K562 (cell line): ENCODE results near the gene HMGA1. TPM values are rescaled to one million over a fixed set of nuclear protein-coding genes. Genes with fewer than 3 reads are reported as not detected.
A peak's percentile ranks its signal among the peaks of the same experiment; 100 is the strongest.

Experiments used
- BDP1 ChIP-seq: IDR thresholded peaks from 3 replicates; pipeline ENCODE4 v1.6.1; 2011; ENCODE audit not compliant: insufficient read length, insufficient read depth
- CXXC5 ChIP-seq: fragments of 250-450 bp; sonication (Bioruptor Pico); IDR thresholded peaks from 2 replicates; pipeline ENCODE4 v1.8.0; 2022; ENCODE audit warnings: inconsistent platforms, mild to moderate bottlenecking, moderate library complexity
- DMBX1 ChIP-seq: fragments of 250-450 bp; sonication (Bioruptor Pico); IDR thresholded peaks from 2 replicates; pipeline ENCODE4 v1.8.0; 2022; ENCODE audit warnings: inconsistent platforms, mild to moderate bottlenecking, moderate library complexity, borderline replicate concordance
- EWSR1 ChIP-seq: fragments of 450-650 bp; IDR thresholded peaks from 2 replicates; pipeline ENCODE4 v1.6.1; 2018; ENCODE audit warnings: borderline replicate concordance, mild to moderate bottlenecking, low read depth, moderate library complexity; ENCODE audit not compliant: partially characterized antibody
- HEY1 ChIP-seq: fragments of 250-450 bp; sonication (Bioruptor Pico); IDR thresholded peaks from 2 replicates; pipeline ENCODE4 v1.5.0; 2020; ENCODE audit warnings: mild to moderate bottlenecking, moderate library complexity, borderline replicate concordance
- HLTF ChIP-seq: fragments of 450-650 bp; IDR thresholded peaks from 2 replicates; pipeline ENCODE4 v1.6.1; 2016
- KDM4B ChIP-seq, 2 experiments: fragments of 450-650 bp in 1 of 2; sonication (generic) in 1 of 2; IDR thresholded peaks; 2 replicates each; pipeline ENCODE4 v1.6.1; 2016 to 2017; ENCODE audit warnings: borderline replicate concordance in 2 of 2, antibody characterized with exemption in 1 of 2, low read depth in 1 of 2, mild to moderate bottlenecking in 1 of 2
- KDM5B ChIP-seq: fragments of 200-600 bp; sonication (generic); IDR thresholded peaks from 2 replicates; pipeline ENCODE4 v1.6.1; 2012; ENCODE audit warnings: low read depth, mild to moderate bottlenecking, moderate library complexity, low read length, control low read depth, inconsistent platforms; ENCODE audit not compliant: insufficient replicate concordance
- MBD1 ChIP-seq: fragments of 250-450 bp; sonication (Bioruptor Pico); IDR thresholded peaks from 2 replicates; pipeline ENCODE4 v1.8.0; 2022; ENCODE audit warnings: inconsistent platforms
- MED1 ChIP-seq: sonication (generic); formaldehyde crosslinking; IDR thresholded peaks from 2 replicates; pipeline ENCODE4 v1.8.1; 2023; ENCODE audit warnings: missing genetic modification reagents, borderline replicate concordance
- NCOA1 ChIP-seq: fragments of 450-650 bp; IDR thresholded peaks from 2 replicates; pipeline ENCODE4 v1.6.1; 2016; ENCODE audit warnings: low read depth
- NCOA6 ChIP-seq: fragments of 450-650 bp; IDR thresholded peaks from 2 replicates; pipeline ENCODE4 v1.6.1; 2017; ENCODE audit warnings: mild to moderate bottlenecking
- NFIX ChIP-seq: fragments of 250-450 bp; sonication (Bioruptor Pico); IDR thresholded peaks from 2 replicates; pipeline ENCODE4 v1.4.0; 2020; ENCODE audit warnings: low read depth, mild to moderate bottlenecking, moderate library complexity
- POLR3G ChIP-seq: IDR thresholded peaks from 2 replicates; pipeline ENCODE4 v1.6.1; 2011; ENCODE audit not compliant: insufficient read length, insufficient replicate concordance; ENCODE audit errors: extremely low read depth
- PRDM10 ChIP-seq: fragments of 450-650 bp; IDR thresholded peaks from 2 replicates; pipeline ENCODE4 v1.6.1; 2018; ENCODE audit not compliant: partially characterized antibody
- RUNX1 ChIP-seq: sonication (generic); IDR thresholded peaks from 2 replicates; pipeline ENCODE4 v1.6.1; 2016; ENCODE audit warnings: antibody characterized with exemption, low read depth
- ZBTB17 ChIP-seq: fragments of 450-650 bp; formaldehyde crosslinking; IDR thresholded peaks from 2 replicates; pipeline ENCODE4 v1.4.0; 2020; ENCODE audit warnings: mild to moderate bottlenecking
- ZHX1 ChIP-seq: fragments of 150-350 bp; conservative IDR thresholded peaks from 2 replicates; pipeline ENCODE4 v1.6.1; 2014; ENCODE audit warnings: low read length
- ZNF143 ChIP-seq: sonication (generic); formaldehyde crosslinking; IDR thresholded peaks from 2 replicates; pipeline ENCODE4 v1.9.0; 2022; ENCODE audit warnings: mild to moderate bottlenecking, missing genetic modification reagents
- ZNF311 ChIP-seq: fragments of 250-450 bp; sonication (Bioruptor Pico); IDR thresholded peaks from 2 replicates; pipeline ENCODE4 v1.4.0; 2020; ENCODE audit warnings: mild to moderate bottlenecking, moderate library complexity
- polyA plus RNA-seq, 8 experiments: library from polyadenylated mRNA; depleted of rRNA in 4 of 8; stranded (reverse) in 5 of 8; unstranded in 3 of 8; fragments of >200 nt; fragmentation: Nextera tagmentation in 2 of 8; fragmentation: Illumina TruSeq in 1 of 8; extraction: Ambion mirVana in 2 of 8; extraction: Trizol in 1 of 8; gene quantifications; 2 replicates each; pipeline versions ENCODE4 v1.2.1 to v1.2.3, GENCODE V29; 2011 to 2014; ENCODE audit warnings: inconsistent platforms in 1 of 8, missing spikeins in 1 of 8
- total RNA-seq, 7 experiments: library from RNA; depleted of rRNA in 6 of 7; stranded (reverse); fragments of >200 nt in 6 of 7; fragmentation: Illumina TruSeq in 2 of 7; extraction: Trizol in 2 of 7; gene quantifications; 2 replicates each; pipeline versions ENCODE4 v1.2.1 to v1.2.3, GENCODE V29; 2011 to 2021; ENCODE audit warnings: low replicate concordance in 1 of 7

The HMGA1 gene
- total and polyA plus RNA-seq, 9 of the 15 experiments (the other 6 are each of a cell fraction or from before 2014, with no cell fraction given): 27.8 to 1,947 (median 594) TPM

- TF ChIP-seq ZHX1: no peak
- TF ChIP-seq ZNF311: no peak
- TF ChIP-seq PRDM10: peak; percentile 48
- TF ChIP-seq NCOA1: no peak
- no peak for TF ChIP-seq MED1 (CRISPR knock-in tag)
- TF ChIP-seq MBD1 (CRISPR knock-in tag): no peak
- peak; percentile 90 for TF ChIP-seq CXXC5
- no peak for TF ChIP-seq POLR3G
- 0 out of 4 replicates have a peak, but pooled peaks of 1 of the 2 experiments have one; percentile 43 for TF ChIP-seq KDM4B (IDR thresholded peaks at IDR 0.05; ENCODE audit: borderline replicate concordance in 2 of 2, low read depth in 1 of 2)
- TF ChIP-seq ZBTB17 (CRISPR knock-in tag): peak; percentile 52; the same call in 1 of the 2 replicates
- TF ChIP-seq EWSR1: no peak
- TF ChIP-seq RUNX1: peak; percentile 44; the same call in 1 of the 2 replicates
- TF ChIP-seq NFIX: no peak
- no peak for TF ChIP-seq KDM5B
- TF ChIP-seq HLTF: peak; percentile 93
- no peak for TF ChIP-seq HEY1 (CRISPR knock-in tag)
- no peak for TF ChIP-seq DMBX1
- no peak for TF ChIP-seq NCOA6
- TF ChIP-seq ZNF143: no peak
- TF ChIP-seq BDP1: no peak
Measured at GRCh38 chr6:34248727-34249468, 12.2 kb downstream of the HMGA1 start, which contains the start of gene SMIM29 (continued).
